Left cardiac atrium (tissue), 4 donors: Measurements from ENCODE around the gene OR5I1. TPM values are rescaled to one million over a fixed set of nuclear protein-coding genes. Genes with fewer than 3 reads are reported as not detected.
"Not testable (repeated sequence)": the region's sequence is repeated elsewhere in the genome, so short reads cannot be mapped to it uniquely, and the experiment has no call there.

Experiments
- ATAC-seq, 2 donors: fragments of 200-7000 bp; cut with Tn5 transposase; one replicate each; pipeline ENCODE4 v1.9.1; 2020; ENCODE audit warnings: mild to moderate bottlenecking in 2 of 2, moderate library complexity in 2 of 2
- DNase-seq: peaks from one replicate; pipeline ENCODE4 v3.0.0-alpha.2; 2020
- intact Hi-C, 2 donors: fragments of 100-400 bp; cut with DNase I; formaldehyde crosslinking; loops; one replicate each; pipeline versions ENCODE4 v1.14.1 to v1.15.1; 2022 to 2023
- long read RNA-seq: library from polyadenylated mRNA; unstranded; transcript quantifications from one replicate; pipeline ENCODE4 v2.0.0, GENCODE V29; 2021
- total RNA-seq, 2 donors: library from RNA; stranded (reverse); fragmentation: NEBNext Ultra II Directional; extraction: Animal tissue kit (Norgen Biotek cat#: 25700); gene quantifications; one replicate each; pipeline ENCODE4 v1.2.1, GENCODE V29; 2021
- donor health status: DM: no; HTN: yes; CAD: no.
- donor health status: DM: no; HTN: yes; CAD: no; lungs with severe emphysema.
- donor health status: DM: yes; HTN: yes; CAD: no.
- donor health status: Dilated cardiomyopathy.

Gene OR5I1
- not detected for total RNA-seq
- long read RNA-seq = 0 reads

GRCh38 chr11:55936300-55936699, at the start of gene OR5I1:
TSS of gene OR5I1 (minus strand) at chr11:55936400. CDS start at chr11:55936400, 0 bp downstream.
- intact Hi-C loops = no loop called here
- ATAC-seq (no peak), DNase-seq (no peak)

- intact Hi-C loops = no loop called here
- DNase-seq = no peak
- ATAC-seq = no peak
Observed at GRCh38 chr11:55970935-55971334, 34.7 kb upstream of the OR5I1 start.

GRCh38 chr11:55969845-55970244, 33.6 kb upstream of the OR5I1 start, which contains the start of gene OR10AG1:
TSS of gene OR10AG1 (minus strand) at chr11:55969945. CDS start at chr11:55969907, 38 bp downstream.
- DNase-seq (no peak), ATAC-seq (no peak)
- intact Hi-C loops = no loop called here

- intact Hi-C loops = no loop called here
- no peak for ATAC-seq
- no peak for DNase-seq
Observed at GRCh38 chr11:55967914-55968313, 31.7 kb upstream of the OR5I1 start.

- ATAC-seq (no peak), DNase-seq (no peak)
- intact Hi-C loops = no loop called here
Observed at GRCh38 chr11:55966391-55966790, 30.2 kb upstream of the OR5I1 start.

GRCh38 chr11:55956521-55956920, 20.3 kb upstream of the OR5I1 start:
- DNase-seq = no peak
- intact Hi-C loops = no loop called here
- no peak for ATAC-seq

GRCh38 chr11:55949330-55949729, 13.1 kb upstream of the OR5I1 start:
- DNase-seq (no peak), ATAC-seq (no peak)
- intact Hi-C loops = no loop called here

GRCh38 chr11:55942785-55943392, 6.7 kb upstream of the OR5I1 start:
- DNase-seq (no peak), ATAC-seq (no peak)
- intact Hi-C loops = loop anchor here in 1 of 2 donors (5.0 kb wide), 1 partner anchor 839 kb away; no protein-coding TSS in a partner anchor

GRCh38 chr11:55920537-55920936, 15.7 kb downstream of the OR5I1 start:
- ATAC-seq (no peak), DNase-seq (no peak)
- intact Hi-C loops = no loop called here

- DNase-seq (no peak), ATAC-seq (no peak)
- intact Hi-C loops = no loop called here
Observed at GRCh38 chr11:55914482-55914881, 21.7 kb downstream of the OR5I1 start, which contains the start of gene OR5W2. TSS of gene OR5W2 (minus strand) at chr11:55914582. CDS start at chr11:55914582, 0 bp downstream.

- intact Hi-C loops = no loop called here
- ATAC-seq = no peak
Observed at GRCh38 chr11:55902308-55902707, 33.9 kb downstream of the OR5I1 start.

GRCh38 chr11:55895216-55895615, 41.0 kb downstream of the OR5I1 start:
- intact Hi-C loops = no loop called here
- no peak for DNase-seq
- ATAC-seq = no peak

More at GRCh38 chr11:55902308-55902707, 33.9 kb downstream of the OR5I1 start:
- DNase-seq = no peak

GRCh38 chr11:55885481-55885880, 50.7 kb downstream of the OR5I1 start:
- ATAC-seq, intact Hi-C loops, DNase-seq: not testable (repeated sequence)

Other genes starting within 250 kb of the OR5I1 start
- gene OR5D13, start 163.0 kb downstream of the OR5I1 start, total RNA-seq = not detected
- not detected for gene OR5D14, start 140.8 kb downstream of the OR5I1 start, total RNA-seq
- gene OR5L1, start 125.0 kb downstream of the OR5I1 start, total RNA-seq = not detected
- gene OR5D18, start 116.8 kb downstream of the OR5I1 start, total RNA-seq = not detected
- gene OR5L2, start 109.2 kb downstream of the OR5I1 start, total RNA-seq = not detected
- not detected for gene OR5D16, start 97.6 kb downstream of the OR5I1 start, total RNA-seq
- gene TRIM51, start 53.1 kb downstream of the OR5I1 start, total RNA-seq = not detected
- gene OR5W2, start 21.8 kb downstream of the OR5I1 start, total RNA-seq = not detected
- gene OR10AG1, start 33.5 kb upstream of the OR5I1 start, total RNA-seq = not detected
- not detected for gene OR5F1, start 58.2 kb upstream of the OR5I1 start, total RNA-seq
- gene OR5AS1, start 91.3 kb upstream of the OR5I1 start, total RNA-seq = not detected
- not detected for gene OR8I2, start 156.9 kb upstream of the OR5I1 start, total RNA-seq
- not detected for gene OR8H2, start 167.3 kb upstream of the OR5I1 start, total RNA-seq
- not detected for gene OR8H3, start 186.0 kb upstream of the OR5I1 start, total RNA-seq
- gene OR8J3, start 203.8 kb upstream of the OR5I1 start, total RNA-seq = not detected
- not detected for gene OR8K5, start 223.9 kb upstream of the OR5I1 start, total RNA-seq
- not detected for gene OR5J2, start 240.2 kb upstream of the OR5I1 start, total RNA-seq